Fibroblast of gingiva (primary cell): ENCODE results near the gene ACER3.
"Not testable (repeated sequence)": the region's sequence is repeated elsewhere in the genome, so short reads cannot be mapped to it uniquely, and the experiment has no call there.

Experiments used
- DNase-seq: peaks from one replicate; pipeline ENCODE4 v3.0.0-alpha.2; 2011; ENCODE audit warnings: low read depth

Gene ACER3

DNA sequence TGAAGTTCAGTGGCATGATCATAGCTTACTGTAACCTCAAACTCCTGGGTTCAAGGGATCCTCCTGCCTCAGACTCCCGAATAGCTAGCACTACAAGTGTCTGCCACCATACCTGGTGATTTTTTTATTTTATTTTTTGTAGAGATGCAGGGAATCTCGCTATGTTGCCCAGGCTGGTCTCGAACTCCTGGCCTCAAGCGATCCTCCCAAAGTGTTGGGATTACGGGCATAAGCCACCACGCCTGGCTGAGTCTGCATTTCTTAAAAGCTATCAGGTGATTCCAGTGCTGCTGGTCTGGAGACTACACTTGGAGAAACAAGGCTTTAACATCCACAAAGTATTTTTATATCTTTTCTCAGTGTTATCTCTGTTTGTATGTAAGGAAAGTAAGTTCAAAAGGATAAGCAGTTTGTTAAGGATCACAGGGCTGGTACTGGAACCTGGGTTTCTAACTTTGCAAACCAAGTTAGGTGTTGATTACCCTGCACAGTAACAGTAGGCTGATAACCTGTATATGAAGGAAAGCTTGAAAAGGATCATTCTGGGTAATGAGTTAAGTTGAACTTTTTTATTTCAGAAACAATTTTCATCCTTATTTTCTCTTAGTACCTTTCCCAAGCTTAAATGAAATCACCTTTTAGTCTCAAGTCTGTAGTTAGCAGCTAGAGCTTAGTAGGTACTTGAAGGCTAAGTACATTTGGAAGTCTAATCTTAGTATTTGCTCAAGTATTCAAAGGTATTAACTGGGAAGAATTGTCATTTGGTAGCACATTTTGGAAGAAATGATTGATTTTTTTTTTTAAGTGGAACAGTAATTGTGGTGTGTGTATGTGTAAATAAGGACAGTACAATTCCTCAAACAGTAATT lies 12.5 kb downstream of the ACER3 start:
- no peak for DNase-seq

GRCh38 chr11:76878014-76878413 lies 17.3 kb downstream of the ACER3 start:
- DNase-seq: no peak

DNA sequence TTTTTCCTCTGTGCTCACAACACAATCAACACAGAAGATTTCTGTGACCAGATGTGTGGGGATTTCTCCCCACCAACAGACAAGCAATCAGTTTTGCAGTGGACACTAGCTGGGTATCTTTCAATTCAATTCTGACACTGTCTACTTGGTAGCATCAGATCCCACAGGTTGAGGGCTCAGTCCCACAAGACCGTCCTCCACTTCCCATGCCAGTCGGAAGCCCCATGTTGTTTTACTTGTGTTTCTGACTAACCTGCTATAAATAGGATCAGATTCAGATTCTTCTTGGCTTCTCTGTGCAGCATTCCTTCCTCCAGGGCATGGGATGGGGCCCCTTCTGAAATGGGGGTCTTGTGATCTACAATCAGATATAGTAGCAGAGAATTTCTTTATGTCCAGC lies 19.6 kb downstream of the ACER3 start:
- no peak for DNase-seq

GRCh38 chr11:76880956-76881355 lies 20.2 kb downstream of the ACER3 start:
- DNase-seq: no peak

- no peak for DNase-seq
These were observed 24.8 kb downstream of the ACER3 start for GRCh38 chr11:76885390-76886097.

GRCh38 chr11:76888989-76889388 lies 28.3 kb downstream of the ACER3 start:
- DNase-seq: no peak

DNA sequence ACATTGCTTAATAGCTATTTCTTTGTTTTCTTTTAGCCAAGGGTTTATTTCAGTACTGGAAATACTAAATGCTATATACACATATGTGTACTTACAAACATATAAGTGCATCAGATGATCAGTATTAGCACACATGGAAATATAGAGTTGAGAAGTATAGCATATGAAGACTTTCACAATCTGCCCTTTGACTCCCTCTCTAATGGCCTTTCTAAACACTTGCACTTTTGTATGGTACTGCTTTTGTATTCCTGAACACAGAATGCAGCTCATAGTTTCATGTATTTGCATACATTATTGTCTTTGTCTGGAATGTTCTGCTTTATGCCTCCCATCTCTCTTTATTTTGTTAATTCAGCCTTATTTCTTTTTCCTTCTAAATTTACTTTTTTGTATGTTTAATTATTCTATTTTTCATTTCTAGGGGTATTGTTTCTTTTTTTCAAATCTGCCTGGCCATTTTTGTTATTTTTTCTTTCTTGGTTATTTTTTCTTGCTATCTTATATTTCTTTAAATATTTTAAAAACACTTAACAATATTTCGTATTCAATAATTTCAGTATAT lies 28.8 kb downstream of the ACER3 start:
- no peak for DNase-seq

DNA sequence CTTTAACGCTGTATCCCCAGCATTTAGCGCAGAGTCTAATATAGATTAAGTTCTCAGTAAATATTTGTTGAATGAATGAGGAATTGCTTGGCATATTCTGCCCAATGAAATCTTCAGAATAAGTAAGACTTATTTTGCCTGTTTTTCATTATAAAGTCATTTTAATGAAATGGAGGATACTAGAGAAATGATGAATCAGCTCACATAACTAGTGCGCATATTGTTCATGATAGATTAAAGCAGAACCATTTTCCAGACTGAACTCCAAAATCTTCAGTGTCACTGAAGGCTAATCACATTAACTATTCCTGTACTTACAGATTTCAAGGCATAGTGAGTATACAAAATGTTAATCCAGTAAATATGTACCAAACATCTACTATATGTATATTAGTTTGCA lies 29.6 kb downstream of the ACER3 start:
- DNase-seq: no peak

GRCh38 chr11:76891285-76891684 lies 30.6 kb downstream of the ACER3 start:
- DNase-seq: no peak

DNA sequence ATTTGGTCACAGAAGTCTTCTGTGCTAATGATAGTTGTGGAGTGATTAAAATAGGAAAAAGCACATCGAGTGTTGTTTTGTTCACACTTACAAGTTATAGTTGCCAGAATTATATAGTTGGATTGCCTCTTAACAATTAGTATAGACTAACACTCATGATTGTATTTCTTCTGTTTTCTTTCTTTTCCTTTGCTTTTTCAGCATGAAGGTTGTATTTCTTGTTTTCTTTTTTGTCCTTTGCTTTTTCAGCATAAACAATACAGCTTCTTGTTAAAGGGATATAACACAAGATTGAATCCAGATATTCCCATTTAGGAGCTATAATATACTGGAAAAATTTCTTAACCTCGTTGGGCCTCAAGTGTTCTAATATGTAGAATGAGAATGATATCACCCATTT lies 31.1 kb downstream of the ACER3 start:
- DNase-seq: no peak

DNA sequence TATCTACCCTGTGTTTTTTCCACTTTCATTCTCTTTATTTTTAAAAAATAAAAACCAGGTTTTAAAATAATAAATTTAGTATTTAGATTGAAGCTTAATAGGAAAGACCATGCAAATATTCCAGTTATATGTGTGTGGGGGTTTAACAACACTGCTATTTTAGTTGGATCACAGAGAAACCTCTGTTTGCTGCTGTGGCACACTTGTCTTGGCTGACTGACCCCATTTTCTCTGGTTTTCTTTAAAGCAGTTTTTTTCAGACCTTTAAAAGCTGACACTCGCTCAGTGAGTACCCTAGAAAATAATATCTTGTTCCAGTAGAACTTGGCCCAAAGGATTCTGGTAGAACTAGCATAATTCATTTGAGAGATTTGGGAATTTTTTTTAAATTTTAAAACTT lies 31.6 kb downstream of the ACER3 start:
- DNase-seq: no peak

DNA sequence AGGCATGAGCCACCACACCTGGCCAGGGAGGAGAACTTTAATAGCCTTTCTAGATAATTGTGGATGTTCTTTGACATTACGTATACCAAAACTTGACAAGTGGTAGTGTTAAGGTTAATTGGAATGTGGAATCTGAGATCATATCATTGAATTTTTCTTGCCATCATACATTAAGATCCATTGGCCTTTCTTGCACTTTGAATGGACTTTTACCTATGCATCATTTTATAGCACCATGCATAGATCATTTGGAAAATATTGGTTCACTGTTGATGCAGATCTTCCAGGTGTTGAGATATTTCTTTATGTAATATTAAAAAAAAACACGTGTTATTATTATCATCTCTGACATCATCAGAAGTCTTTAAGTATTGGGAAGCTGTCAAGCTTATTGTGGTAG lies 36.5 kb downstream of the ACER3 start:
- DNase-seq: no peak

GRCh38 chr11:76901144-76901543 lies 40.4 kb downstream of the ACER3 start:
- no peak for DNase-seq

DNA sequence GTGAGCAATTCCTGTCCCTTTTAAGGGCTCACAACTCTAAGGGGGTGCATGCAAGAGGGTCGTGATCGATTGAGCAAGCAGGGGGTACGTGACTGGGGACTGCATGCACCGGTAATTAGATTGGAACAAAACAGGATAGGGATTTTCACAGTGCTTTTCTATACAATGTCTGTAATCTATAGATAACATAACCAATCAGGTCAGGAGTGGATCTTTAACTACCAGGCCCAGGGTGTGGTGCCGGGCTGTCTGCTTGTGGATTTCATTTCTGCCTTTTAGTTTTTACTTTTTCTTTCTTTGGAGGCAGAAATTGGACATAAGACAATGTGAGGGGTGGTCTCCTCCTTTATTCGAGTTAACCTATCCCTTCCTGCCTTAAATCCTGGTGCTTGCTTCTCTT lies 40.9 kb downstream of the ACER3 start:
- not testable (repeated sequence) for DNase-seq

GRCh38 chr11:76902121-76903014 lies 41.6 kb downstream of the ACER3 start:
- DNase-seq: no peak

- no peak for DNase-seq
These were observed 42.6 kb downstream of the ACER3 start for GRCh38 chr11:76903325-76903724.

DNA sequence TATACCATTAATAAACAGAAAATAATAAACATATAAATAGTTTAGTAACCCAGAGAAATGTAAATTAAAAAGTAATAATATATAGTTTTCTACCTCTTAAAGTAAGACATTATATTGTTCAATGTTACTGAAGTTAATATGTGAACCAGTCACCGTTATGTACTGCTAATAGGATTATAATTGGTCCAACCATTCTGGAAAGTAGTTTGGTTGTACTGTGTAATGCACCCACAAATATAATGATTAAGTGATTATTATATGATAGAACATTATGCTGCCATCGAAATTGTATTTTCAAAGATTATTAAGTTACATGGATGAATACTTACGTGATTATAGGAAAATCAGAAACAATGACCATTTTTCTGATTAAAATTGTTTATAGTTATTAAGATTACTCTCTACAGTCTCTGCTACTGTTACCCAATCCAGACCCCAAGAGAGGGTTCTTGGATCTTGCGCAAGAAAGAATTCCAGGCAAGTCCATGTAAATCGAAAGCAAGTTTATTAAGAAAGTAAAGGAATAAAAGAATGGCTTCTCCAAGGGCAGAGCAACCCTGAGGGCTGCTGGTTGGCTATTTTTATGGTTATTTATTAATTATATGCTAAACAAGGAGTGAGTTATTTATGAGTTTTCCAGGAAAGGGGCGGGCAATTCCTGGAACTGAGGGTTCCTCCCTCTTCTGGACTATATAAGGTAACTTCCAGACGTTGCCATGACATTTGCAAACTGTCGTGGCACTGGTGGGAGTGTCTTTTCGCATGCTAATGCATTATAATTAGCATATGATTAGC lies 50.1 kb downstream of the ACER3 start:
- DNase-seq: peak; percentile 83

DNA sequence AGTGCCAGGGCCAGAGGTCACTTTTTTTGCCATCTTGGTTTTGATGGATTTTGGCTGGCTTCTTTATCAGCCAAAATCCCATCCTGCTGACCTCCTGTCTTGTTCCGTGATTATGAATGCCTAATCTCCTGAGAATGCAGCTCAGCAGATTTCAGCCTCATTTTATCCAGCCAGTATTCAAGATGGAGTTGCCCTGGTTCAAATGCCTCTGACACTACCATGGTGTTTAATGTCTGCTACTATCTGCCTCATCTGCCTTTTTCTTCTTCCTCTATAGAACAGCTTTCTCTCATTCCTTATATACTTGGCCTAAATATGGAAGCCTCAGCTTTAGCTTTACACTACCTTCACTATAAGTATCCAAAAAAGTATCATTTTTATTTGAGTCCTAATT lies 50.7 kb downstream of the ACER3 start:
- DNase-seq: no peak

GRCh38 chr11:76916712-76917111 lies 56.0 kb downstream of the ACER3 start:
- DNase-seq: no peak

DNA sequence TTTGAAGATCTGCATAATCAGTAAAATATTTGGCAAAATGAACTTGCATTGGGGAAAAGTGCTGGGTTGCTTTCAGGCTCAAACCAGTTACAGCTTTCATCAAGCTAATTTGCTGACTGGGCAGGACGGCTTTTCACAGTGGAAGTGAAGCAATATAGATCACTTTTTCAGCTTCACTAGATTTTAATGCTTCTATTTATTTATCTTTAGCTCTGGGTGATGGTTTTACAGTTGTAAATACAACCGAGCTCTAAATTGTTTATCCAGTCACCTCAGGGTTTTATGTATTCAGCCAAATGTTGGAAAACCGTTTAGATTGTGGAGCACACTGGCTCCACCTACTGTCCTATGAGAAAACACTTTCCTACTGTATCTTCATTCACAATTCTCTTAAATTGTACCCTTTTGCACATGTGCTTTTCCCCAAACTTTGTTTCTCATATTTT lies 58.2 kb downstream of the ACER3 start:
- DNase-seq: peak; percentile 84

DNA sequence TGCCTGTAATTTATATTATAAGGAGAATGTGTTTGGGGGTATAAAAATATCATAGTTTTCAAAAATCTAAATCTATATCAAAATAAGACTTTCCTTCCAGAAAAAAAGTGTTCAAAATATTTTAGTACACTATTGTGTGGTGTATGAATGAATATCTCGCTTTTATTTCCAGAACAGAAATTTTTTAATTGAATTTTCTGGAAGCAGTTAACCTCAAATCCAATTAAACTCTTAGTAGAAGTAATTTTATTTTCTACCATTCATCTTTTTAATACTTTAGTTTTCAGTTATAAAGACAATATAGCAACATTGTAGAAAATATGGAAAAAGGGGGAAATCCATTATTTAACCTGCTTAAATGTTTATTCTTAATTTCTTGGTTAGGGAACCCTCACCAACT lies 58.7 kb downstream of the ACER3 start:
- DNase-seq: no peak
